SU-DHL-6 (cell line): ENCODE results near the gene ING1.

Experiments used
- H2AFZ ChIP-seq: fragments of 200-600 bp; sonication (generic); 2 replicates; pipeline ENCODE4 v1.6.1; 2014; ENCODE audit warnings: low read depth, mild to moderate bottlenecking, moderate library complexity, mixed read lengths, antibody characterized with exemption, low read length; ENCODE audit not compliant: severe bottlenecking
- H3F3A ChIP-seq: fragments of 200-600 bp; shearing (Covaris generic); 2 replicates; pipeline ENCODE4 v1.6.0; 2016; ENCODE audit warnings: antibody characterized with exemption, mild to moderate bottlenecking; ENCODE audit not compliant: insufficient read depth
- H3K27ac ChIP-seq: fragments of 200-600 bp; sonication (generic); 2 replicates; pipeline ENCODE4 v1.5.1; 2016; ENCODE audit warnings: low read depth, mild to moderate bottlenecking, low read length, moderate library complexity, mixed read lengths
- H3K27me3 ChIP-seq: fragments of 200-600 bp; sonication (generic), shearing (Covaris generic); 2 replicates; pipeline ENCODE4 v1.6.0; 2014; ENCODE audit warnings: mild to moderate bottlenecking, low read length
- H3K36me3 ChIP-seq: fragments of 200-600 bp; sonication (generic); 2 replicates; pipeline ENCODE4 v1.6.1; 2014; ENCODE audit warnings: mild to moderate bottlenecking, low read length, mixed read lengths
- H3K4me2 ChIP-seq: fragments of 300-600, 200-600 bp; shearing (Covaris generic), sonication (generic); 2 replicates; pipeline ENCODE4 v1.6.0; 2014; ENCODE audit warnings: low read length, low read depth, mild to moderate bottlenecking; ENCODE audit not compliant: poor library complexity, severe bottlenecking
- H3K4me3 ChIP-seq: fragments of 200-600 bp; sonication (generic); 2 replicates; pipeline ENCODE4 v1.5.1; 2014; ENCODE audit warnings: antibody characterized with exemption, low read length, mild to moderate bottlenecking, mixed read lengths; ENCODE audit not compliant: insufficient read depth, poor library complexity, severe bottlenecking
- H3K79me2 ChIP-seq: fragments of 200-600 bp; sonication (generic); 2 replicates; pipeline ENCODE4 v1.6.1; 2014; ENCODE audit warnings: mild to moderate bottlenecking, low read length, moderate library complexity; ENCODE audit not compliant: insufficient read depth
- H3K9ac ChIP-seq: fragments of 200-600 bp; sonication (generic); 2 replicates; pipeline ENCODE4 v1.7.0; 2014; ENCODE audit warnings: mild to moderate bottlenecking, low read length
- H3K9me2 ChIP-seq: fragments of 200-600 bp; sonication (generic); replicated peaks from 2 replicates; pipeline ENCODE4 v1.6.1; 2014; ENCODE audit warnings: low read length; ENCODE audit not compliant: insufficient read depth
- H3K9me3 ChIP-seq: fragments of 200-600 bp; sonication (generic); 2 replicates; pipeline ENCODE4 v1.6.1; 2014; ENCODE audit warnings: low read length, mixed read lengths; ENCODE audit not compliant: insufficient read depth
- H4K20me1 ChIP-seq: fragments of 200-600 bp; sonication (generic); 2 replicates; pipeline ENCODE4 v1.6.1; 2014; ENCODE audit warnings: low read depth, mild to moderate bottlenecking, antibody characterized with exemption, low read length, moderate library complexity, mixed read lengths
- EZH2phosphoT487 ChIP-seq: fragments of 200-600 bp; sonication (generic), shearing (Covaris generic); conservative IDR thresholded peaks from 2 replicates; pipeline ENCODE4 v1.6.1; 2018; ENCODE audit warnings: mild to moderate bottlenecking, antibody characterized with exemption, low read length, moderate library complexity, mixed read lengths
- TF ChIP-seq, protein P1 (sequence below): fragments of 200-600 bp; sonication (generic); IDR thresholded peaks from one replicate; pipeline ENCODE4 v1.5.1; 2017; ENCODE audit warnings: antibody characterized with exemption, mild to moderate bottlenecking, low read length, moderate library complexity; ENCODE audit not compliant: insufficient read depth, poor library complexity, severe bottlenecking

The ING1 gene

DNA sequence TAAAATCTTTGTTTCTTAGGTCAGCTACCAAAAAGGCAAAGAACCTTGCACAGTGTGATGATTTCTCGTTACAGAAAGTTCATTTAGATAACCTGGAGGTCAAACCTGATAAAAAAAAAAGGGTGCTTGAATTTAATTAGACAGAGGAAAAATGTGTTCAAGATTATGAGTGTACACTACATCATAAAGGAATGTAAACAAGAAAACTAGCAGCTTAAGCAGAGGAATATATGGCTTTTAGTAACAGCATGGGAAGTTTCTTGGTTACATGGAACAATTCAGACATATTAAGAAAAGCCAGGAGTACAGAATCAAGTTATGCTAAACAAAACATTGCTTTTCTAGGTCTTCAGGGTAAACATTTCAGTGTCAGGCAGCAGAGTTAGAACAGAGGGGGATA is 32.9 kb downstream of the ING1 start:
- peaks cover 17% of the 10 kb centered on the region; the same call in 1 of the 2 replicates for H3K9me3 ChIP-seq
- H3F3A ChIP-seq: no peaks in the 10 kb centered on the region
- no peaks in the 10 kb centered on the region for H3K36me3 ChIP-seq
- no peak overlapping the region for H3K9ac ChIP-seq
- TF ChIP-seq, protein P1, sequence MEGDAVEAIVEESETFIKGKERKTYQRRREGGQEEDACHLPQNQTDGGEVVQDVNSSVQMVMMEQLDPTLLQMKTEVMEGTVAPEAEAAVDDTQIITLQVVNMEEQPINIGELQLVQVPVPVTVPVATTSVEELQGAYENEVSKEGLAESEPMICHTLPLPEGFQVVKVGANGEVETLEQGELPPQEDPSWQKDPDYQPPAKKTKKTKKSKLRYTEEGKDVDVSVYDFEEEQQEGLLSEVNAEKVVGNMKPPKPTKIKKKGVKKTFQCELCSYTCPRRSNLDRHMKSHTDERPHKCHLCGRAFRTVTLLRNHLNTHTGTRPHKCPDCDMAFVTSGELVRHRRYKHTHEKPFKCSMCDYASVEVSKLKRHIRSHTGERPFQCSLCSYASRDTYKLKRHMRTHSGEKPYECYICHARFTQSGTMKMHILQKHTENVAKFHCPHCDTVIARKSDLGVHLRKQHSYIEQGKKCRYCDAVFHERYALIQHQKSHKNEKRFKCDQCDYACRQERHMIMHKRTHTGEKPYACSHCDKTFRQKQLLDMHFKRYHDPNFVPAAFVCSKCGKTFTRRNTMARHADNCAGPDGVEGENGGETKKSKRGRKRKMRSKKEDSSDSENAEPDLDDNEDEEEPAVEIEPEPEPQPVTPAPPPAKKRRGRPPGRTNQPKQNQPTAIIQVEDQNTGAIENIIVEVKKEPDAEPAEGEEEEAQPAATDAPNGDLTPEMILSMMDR: no peak
- TF ChIP-seq EZH2phosphoT487: no peak
- H2AFZ ChIP-seq: no peak overlapping the region
- no peak overlapping the region for H3K4me3 ChIP-seq
- H4K20me1 ChIP-seq: no peaks in the 10 kb centered on the region
- H3K79me2 ChIP-seq: no peaks in the 10 kb centered on the region
- H3K9me2 ChIP-seq: no peaks in the 10 kb centered on the region
- no peak overlapping the region for H3K4me2 ChIP-seq
- no peak overlapping the region for H3K27ac ChIP-seq
- no peaks in the 10 kb centered on the region for H3K27me3 ChIP-seq

DNA sequence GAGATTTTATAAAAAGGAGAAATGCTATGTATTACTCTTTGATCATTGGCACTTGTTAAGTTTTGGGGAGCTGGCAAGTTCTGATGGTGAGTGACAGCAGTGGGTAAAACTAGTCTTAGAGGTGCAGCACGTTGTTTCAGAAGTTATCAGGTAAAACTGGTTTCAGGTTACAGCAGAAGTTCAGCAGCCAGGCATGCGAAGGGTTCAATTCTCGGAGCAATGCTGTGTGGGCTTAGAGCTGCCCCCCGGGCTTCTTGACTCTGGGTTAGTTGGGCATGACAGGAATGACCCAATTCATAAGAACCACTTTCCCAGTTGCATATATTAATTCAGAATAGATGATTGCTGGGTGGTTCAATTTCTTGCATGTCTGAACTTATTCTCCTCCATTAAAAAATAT is 34.8 kb downstream of the ING1 start:
- Histone ChIP-seq H3K9me2 (no peaks in the 10 kb centered on the region), H3K79me2 (no peaks in the 10 kb centered on the region), H4K20me1 (no peaks in the 10 kb centered on the region), H2AFZ (no peak overlapping the region), H3K36me3 (no peaks in the 10 kb centered on the region), H3K4me2 (no peak overlapping the region), H3K27me3 (no peaks in the 10 kb centered on the region), H3K27ac (no peak overlapping the region), H3K9me3 (peaks cover 13% of the 10 kb centered on the region; the same call in 1 of the 2 replicates), H3F3A (no peaks in the 10 kb centered on the region), H3K9ac (no peak overlapping the region), H3K4me3 (no peak overlapping the region)
- TF ChIP-seq EZH2phosphoT487: no peak
- TF ChIP-seq, protein P1: no peak

DNA sequence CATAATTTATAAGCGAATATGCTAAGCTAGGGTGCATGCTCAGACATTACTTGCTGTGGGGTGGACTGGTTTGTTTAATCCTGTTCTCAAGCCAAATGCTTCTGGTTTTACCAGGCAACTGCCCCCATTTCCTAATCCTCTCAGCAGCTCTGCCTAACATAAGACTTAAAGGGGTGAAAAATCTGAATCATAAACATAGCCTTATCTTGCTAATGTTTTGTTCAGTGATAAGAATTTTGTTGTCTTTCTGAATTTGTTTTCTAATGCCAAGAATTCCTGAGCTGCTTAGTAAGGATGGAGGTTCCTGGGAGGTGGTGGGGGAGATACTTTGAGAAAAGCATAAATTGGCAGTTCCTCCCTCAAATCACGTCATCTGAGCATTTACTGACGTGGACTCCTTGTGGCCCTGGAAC is 42.7 kb downstream of the ING1 start:
- TF ChIP-seq, protein P1: no peak
- no peak for TF ChIP-seq EZH2phosphoT487
- H3K27me3 ChIP-seq: no peaks in the 10 kb centered on the region
- H3K9me2 ChIP-seq: no peaks in the 10 kb centered on the region
- no peaks in the 10 kb centered on the region for H3F3A ChIP-seq
- H3K4me2 ChIP-seq: no peak overlapping the region
- no peak overlapping the region for H3K9ac ChIP-seq
- no peaks in the 10 kb centered on the region for H3K9me3 ChIP-seq
- no peaks in the 10 kb centered on the region for H3K36me3 ChIP-seq
- H2AFZ ChIP-seq: no peak overlapping the region
- no peaks in the 10 kb centered on the region for H3K79me2 ChIP-seq
- H3K4me3 ChIP-seq: no peak overlapping the region
- no peak overlapping the region for H3K27ac ChIP-seq
- H4K20me1 ChIP-seq: no peaks in the 10 kb centered on the region
